Right kidney (tissue), 1 donor: ENCODE measurements around the gene MOSPD3.
"Not testable (repeated sequence)": the region's sequence is repeated elsewhere in the genome, so short reads cannot be mapped to it uniquely, and the experiment has no call there.

ENCODE experiments used
- DNase-seq: peaks from one replicate; pipeline ENCODE4 v3.0.0-alpha.2; 2016

The MOSPD3 gene

GRCh38 chr7:100621554-100621953 lies 9.2 kb downstream of the MOSPD3 start:
- no peak for DNase-seq

DNA sequence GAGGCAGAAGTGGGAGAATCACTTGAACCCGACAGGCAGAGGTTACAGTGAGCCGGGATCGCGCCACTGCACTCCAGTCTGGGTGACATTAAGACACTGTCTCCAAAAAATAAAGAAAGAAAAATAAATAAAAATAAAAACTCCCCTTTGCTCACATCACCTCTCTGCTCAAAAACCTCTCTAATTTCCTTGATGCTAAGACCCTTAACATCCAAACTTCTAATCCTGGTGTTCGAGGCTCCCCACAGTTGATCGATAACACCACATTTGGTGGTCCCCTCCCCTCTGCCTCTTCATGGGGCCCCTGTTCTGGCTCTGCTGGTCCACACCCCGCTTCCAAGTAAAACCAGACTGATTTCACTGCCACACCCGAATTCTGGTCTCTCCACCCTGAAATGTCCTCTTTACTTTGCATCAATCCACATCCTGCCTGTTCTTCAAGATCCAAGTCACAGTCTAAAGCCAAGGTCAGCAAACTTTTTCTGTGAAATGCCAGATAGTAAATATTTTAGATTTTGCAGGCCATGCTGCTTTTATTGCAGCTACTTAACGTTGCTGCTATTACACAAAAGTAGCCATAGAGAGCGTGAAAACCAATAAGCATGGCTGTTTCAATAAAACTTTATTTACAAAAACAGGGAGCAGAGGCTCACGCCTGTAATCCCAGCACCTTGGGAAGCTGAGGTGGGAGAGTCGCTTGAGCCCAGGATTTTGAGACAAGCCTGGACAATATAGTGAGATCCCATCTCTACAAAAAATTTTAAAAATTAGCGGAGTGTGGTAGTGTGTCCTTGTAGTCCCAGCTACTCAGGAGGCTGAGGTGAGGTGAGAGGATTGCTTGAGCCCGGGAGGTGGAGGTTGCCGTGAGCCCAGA lies 11.8 kb downstream of the MOSPD3 start:
- DNase-seq: no peak

- DNase-seq: no peak
Measured at GRCh38 chr7:100626055-100626454, 13.7 kb downstream of the MOSPD3 start.

- peak; percentile 49 for DNase-seq
Measured at GRCh38 chr7:100626530-100627237, 14.3 kb downstream of the MOSPD3 start.

DNA sequence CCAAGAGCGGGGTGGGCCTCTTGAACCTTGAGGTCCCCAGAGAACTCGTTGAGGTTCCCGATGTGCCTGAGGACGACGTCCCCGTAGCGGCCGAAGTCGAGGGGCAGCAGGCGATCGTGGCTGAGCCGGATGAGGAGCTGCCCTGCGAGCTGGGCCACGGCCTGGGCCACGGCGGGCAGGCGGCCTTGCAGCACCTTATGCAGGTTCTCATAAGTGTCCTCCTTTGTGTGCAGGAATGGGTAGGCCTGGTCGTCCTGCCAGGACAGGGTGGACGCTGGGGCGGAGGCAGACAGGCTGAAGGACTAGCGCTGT lies 14.9 kb downstream of the MOSPD3 start:
- no peak for DNase-seq

DNA sequence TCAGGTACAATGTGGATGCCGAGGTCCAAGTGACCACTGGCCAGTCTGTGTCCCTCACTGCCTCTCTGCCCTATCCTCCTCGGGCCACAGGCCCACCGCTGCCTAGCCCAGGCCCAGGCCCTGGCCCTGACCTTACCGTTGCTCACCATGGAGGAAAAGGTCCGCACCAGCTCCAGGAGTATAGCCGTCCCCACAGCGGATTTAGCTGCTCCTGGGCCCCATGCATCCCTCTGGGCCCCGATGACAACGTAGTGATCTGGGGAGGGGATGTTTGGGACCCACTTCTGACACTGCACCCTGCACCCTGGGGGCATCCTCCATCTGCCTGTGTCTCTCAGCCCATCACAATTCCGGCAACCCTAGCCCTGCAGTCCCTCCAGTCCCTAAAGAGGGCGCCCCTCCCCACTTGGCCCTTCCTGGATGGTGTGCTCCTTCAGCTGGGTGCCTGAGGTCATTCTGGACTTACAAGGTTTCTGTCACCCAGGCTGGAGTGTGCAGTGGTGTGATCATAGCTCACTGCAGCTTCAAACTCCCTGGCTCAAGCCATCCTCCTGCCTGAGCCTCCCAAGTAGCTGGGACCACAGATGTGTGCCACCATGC lies 16.9 kb downstream of the MOSPD3 start:
- no peak for DNase-seq

- DNase-seq: no peak
Measured at GRCh38 chr7:100630066-100630465, 17.7 kb downstream of the MOSPD3 start.

DNA sequence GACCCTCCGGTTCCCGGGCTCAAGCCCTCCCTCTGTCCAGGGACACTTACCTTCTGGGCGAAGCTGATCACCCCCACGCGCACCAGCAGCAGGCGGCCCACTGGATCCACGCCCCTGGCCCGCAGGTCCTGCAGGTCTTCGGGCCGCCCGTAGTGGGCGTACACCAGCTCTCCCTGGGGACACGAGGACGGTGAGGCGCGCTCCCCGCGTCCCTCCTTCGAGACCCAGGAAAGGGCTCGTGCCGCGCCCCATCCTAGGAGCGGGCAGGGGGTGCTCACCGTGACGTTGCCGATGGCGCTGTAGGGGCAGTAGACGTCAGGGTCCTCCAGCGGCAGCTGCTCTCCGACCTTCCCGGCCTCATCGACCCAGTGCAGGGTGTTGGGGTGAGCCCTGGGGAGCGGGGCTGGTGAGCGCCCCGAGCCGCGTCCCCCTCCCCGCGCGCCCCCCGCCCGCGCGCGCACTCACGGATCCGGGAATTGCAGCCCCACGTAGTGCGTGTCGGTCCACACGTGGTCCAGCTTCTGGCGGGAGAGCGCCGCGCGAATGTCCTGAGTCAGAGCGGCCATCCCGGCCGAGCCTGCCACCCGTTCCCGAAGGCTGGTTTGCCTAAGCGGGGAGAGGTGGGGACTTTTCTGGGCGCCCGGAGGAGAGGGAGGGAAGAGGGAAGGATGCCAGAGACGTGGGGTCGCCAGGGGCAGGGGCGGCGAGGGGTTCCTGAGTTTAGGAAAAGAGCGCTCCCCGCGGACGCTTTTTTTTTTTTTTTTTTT lies 20.8 kb downstream of the MOSPD3 start:
- peak; percentile 69 for DNase-seq

GRCh38 chr7:100639995-100640516 lies 27.7 kb downstream of the MOSPD3 start:
- DNase-seq: no peak

- no peak for DNase-seq
Measured at GRCh38 chr7:100640517-100641440, 28.4 kb downstream of the MOSPD3 start.

- DNase-seq: no peak
Measured at GRCh38 chr7:100641463-100641859, 29.1 kb downstream of the MOSPD3 start, which contains the start of gene TFR2. TFR2 (minus strand) TSS chr7:100641552; CDS start chr7:100641509, 43 bp downstream.

DNA sequence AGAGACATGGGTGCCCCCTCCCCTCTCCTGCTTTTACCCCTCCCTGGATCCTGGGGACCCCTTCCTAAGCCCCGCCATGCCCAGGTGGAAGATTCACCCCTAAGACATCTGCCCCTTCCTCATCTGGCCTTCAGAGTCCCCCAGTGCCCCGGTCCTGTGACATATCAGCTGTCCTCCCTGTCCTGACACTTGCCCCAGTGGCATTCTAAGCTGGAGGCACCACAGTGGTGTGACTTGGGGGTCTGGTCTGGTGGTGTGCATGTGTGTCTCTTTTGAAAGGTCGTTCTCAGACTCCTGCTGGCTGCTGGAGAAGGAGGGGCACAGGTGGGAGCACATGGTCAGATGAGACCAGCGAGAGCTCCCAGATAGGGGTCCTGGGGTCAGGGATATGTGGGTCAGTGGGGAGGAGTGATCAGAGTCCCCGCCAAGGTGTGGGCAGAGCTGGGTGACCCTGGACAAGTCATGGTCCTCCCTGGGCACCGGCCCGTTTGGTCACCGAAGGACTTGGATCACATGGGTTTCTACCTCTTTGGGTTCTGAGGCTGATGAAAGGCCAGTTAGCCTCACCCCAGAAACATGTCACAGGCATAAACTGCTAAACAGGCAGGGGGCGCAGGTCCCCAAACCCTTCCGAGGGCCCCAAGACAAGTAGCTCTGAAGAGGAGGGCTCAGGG lies 29.7 kb downstream of the MOSPD3 start:
- no peak for DNase-seq

DNA sequence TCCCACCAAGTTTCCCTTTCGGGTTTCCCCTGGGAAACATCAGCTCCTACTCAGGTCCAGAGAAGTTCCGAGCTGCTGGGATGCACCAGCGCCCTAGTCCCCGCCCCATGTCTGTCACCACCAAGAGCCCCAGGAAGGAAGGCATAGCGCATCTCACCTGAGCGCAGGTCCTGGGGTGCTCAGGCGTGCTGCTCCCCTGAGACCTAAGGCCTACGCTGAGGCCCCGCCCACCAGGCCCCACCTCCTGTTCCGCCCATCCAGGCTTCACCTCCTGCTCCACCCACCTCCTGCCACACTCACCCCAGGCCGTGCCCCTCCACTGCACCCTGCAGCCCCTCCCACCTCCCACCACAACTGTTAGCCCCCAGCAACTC lies 30.2 kb downstream of the MOSPD3 start:
- DNase-seq: no peak

DNA sequence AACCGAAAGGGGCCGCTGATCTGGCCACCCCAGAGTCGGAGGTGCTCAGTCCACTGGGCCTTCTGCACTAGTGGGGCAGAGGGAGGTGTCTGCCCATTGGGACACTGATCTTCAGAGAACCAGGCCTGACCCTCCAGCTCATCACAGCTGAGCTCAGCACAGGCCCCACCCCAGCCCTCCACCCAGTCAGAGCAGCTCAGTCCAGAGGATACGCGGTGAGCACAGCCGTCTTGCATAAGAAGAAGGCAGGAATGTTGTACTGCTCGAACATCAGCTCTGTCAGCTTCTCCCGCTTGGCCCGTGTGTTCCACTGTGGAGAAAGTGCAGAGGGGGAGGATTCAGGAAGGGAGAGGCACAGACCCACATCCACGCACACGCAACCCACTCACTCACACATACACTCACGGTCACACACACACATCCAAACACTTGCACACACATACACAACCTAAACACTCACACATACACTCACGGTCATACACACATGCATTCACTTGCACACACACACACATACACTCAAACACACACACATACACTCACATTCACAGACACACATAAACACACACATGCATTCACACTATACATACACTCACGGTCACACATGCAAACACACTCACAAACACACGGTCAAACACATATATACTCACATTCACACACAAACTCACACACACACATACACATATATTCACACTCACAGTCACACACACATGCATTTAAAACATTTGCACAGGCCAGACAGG lies 37.7 kb downstream of the MOSPD3 start:
- DNase-seq: no peak

DNA sequence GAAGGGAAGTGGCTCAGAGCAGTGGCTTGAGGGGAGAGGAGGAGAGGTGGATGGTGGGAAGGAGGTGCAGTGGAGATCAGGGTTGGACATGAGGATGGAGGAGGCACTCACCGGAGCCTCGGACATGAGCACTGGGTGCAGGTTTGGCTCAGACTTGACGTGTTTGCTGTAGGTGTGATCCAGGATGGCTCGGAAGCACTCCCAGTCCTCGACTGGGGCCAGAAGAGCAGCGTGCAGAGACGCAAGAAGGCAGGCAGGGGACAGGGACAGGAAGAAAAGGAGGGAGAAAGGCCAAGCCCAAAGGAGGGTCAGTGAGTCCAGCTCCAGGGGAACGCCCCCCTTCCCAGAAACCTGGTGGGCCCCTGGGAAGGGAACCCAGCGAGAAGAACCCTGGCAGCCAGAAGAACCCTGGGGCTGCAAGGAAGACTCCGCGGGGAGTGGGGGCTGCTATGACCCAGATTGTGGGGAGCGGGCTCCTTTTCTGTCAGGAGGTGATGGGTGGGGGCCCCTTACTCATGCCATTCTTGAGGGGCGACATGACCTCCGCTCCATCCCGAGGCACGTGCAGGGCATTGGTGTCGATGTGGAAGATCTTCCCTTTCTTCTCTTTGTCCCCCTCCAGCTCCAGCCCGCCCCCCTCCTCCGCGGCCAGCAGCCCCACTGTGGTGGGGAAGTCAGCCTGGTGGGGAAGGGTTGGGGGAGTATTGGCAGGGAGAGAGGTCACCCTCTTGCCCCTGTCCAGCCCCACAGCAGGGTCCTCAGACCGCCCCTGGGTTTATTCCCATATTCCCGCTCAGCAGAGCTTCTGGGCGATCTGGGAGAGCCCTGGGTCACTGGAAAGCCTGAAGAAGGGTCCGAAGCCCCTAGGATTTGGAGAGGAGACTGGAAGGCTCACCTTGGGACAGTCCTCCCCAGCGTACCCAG lies 42.8 kb downstream of the MOSPD3 start:
- DNase-seq: no peak

DNA sequence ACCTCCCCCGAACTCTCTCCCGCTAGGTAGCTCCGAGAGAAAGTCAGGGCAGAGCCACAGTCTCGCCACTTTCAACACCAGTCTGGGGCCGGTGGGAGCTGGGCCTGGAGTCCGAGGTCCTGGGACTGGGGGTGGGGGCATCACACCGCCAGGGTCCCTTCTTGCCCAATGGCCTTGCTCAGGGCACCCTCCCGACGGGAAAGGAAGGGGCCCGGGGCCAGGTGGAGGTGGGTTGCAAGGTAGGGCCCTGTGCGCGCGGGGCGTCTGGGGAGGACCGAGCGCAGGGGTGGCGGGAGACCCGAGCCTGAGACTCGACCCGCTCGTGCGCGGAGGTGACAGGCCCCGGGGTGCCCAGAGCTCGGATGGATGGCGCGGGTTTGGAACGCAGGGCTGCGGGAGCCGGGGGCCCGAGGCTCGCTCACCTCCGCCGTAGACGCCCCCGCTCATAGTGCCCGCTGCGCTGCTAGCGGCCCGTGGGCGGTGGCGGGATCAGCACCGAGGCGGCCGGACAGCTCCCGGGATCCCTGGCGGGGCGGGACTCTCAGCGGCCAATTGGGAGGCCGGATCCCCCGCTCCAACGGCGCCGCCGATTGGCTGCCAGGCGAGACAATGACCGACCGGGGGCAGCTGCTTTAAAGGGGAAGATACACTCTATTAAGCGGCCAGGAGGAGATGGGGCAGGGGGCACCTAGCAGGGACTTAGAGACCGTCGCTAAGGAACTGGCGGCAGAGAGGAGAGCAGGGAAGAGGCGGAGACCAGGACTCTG lies 43.8 kb downstream of the MOSPD3 start, which contains the start of gene ACTL6B:
ACTL6B (minus strand) TSS at position 541 of the 767 bp plus-strand sequence; CDS start at position 447, 94 bp downstream.
- DNase-seq: peak; percentile 68

DNA sequence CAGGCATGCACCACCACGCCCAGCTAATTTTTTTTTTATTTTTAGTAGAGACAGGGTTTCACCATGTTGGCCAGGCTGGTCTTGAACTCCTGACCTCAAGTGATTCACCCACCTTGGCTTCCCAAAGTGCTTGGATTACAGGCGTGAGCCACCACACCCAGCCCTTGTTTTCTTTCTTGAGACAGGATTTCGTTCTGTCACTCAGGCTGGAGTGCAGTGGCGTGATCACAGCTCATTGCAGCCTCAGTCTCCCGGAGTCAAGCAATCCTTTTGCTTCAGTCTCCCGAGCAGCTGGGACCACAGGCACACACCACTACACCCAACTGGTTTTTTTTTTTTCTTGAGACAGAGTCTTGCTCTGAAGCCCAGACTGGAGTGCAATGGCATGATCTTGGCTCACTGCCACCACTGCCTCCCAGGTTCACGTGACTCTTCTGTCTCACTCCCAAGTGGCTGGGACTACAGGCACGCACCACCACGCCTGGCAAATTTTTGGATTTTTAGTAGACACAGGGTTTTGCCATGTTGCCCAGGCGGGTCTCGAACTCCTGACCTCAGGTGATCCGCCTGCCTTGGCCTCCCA lies 49.9 kb downstream of the MOSPD3 start:
- not testable (repeated sequence) for DNase-seq
